KOPT-K1 (cell line): ENCODE results near the gene ZNF100.
"Not testable (repeated sequence)": the region's sequence is repeated elsewhere in the genome, so short reads cannot be mapped to it uniquely, and the experiment has no call there.

Experiments used
- H3K27ac ChIP-seq: fragments of 200-600 bp; sonication (generic); 2 replicates; pipeline ENCODE4 v1.5.1; 2016; ENCODE audit warnings: antibody characterized with exemption, mild to moderate bottlenecking, low read depth, low read length; ENCODE audit not compliant: poor library complexity, severe bottlenecking
- H3K36me3 ChIP-seq: fragments of 200-600 bp; sonication (generic); 2 replicates; pipeline ENCODE4 v1.5.1; 2017; ENCODE audit warnings: antibody characterized with exemption, mild to moderate bottlenecking, low read length, moderate library complexity; ENCODE audit not compliant: insufficient read depth
- H3K9me3 ChIP-seq: fragments of 200-600 bp; sonication (generic); 2 replicates; pipeline ENCODE4 v1.5.1; 2017; ENCODE audit warnings: antibody characterized with exemption, low read length, mild to moderate bottlenecking; ENCODE audit not compliant: insufficient read depth, poor library complexity, severe bottlenecking

Gene ZNF100

GRCh38 chr19:21767065-21767800 lies at the start of gene ZNF100:
TSS of gene ZNF100 (minus strand) at chr19:21767579. CDS start at chr19:21767429, 150 bp downstream.
- Histone ChIP-seq H3K36me3 (peaks cover 40% of the 10 kb centered on the region), H3K27ac (peak within 1 kb of the TSS; percentile 90)

GRCh38 chr19:21812448-21812847 lies 45.1 kb upstream of the ZNF100 start:
- H3K27ac ChIP-seq: no peak overlapping the region
- H3K9me3 ChIP-seq: peaks cover 99% of the 10 kb centered on the region
- H3K36me3 ChIP-seq: peaks cover 98% of the 10 kb centered on the region

More at GRCh38 chr19:21767065-21767800, at the start of gene ZNF100:
- peaks cover 57% of the 10 kb centered on the region for H3K9me3 ChIP-seq

- H3K27ac ChIP-seq: not testable (repeated sequence)
- Histone ChIP-seq H3K36me3 (peaks cover 75% of the 10 kb centered on the region), H3K9me3 (peaks cover 100% of the 10 kb centered on the region)
Measured at GRCh38 chr19:21808400-21809000, 41.1 kb upstream of the ZNF100 start.

- H3K9me3 ChIP-seq: peaks cover 44% of the 10 kb centered on the region
- no peak overlapping the region for H3K27ac ChIP-seq
- no peaks in the 10 kb centered on the region for H3K36me3 ChIP-seq
Measured at GRCh38 chr19:21789466-21790085, 22.2 kb upstream of the ZNF100 start.

- peaks cover 32% of the 10 kb centered on the region for H3K9me3 ChIP-seq
- no peaks in the 10 kb centered on the region for H3K36me3 ChIP-seq
Measured at GRCh38 chr19:21786936-21787335, 19.6 kb upstream of the ZNF100 start.

GRCh38 chr19:21775792-21776191 lies 8.4 kb upstream of the ZNF100 start:
- H3K9me3 ChIP-seq, H3K27ac ChIP-seq, H3K36me3 ChIP-seq: not testable (repeated sequence)

More at GRCh38 chr19:21786936-21787335, 19.6 kb upstream of the ZNF100 start:
- H3K27ac ChIP-seq: no peak overlapping the region

- Histone ChIP-seq H3K9me3 (peaks cover 62% of the 10 kb centered on the region), H3K27ac (peak overlapping the region; percentile 90), H3K36me3 (peaks cover 45% of the 10 kb centered on the region)
Measured at GRCh38 chr19:21766705-21767064, 694 bp downstream of the ZNF100 start.

- Histone ChIP-seq H3K36me3 (peaks cover 60% of the 10 kb centered on the region), H3K9me3 (peaks cover 77% of the 10 kb centered on the region), H3K27ac (no peak overlapping the region)
Measured at GRCh38 chr19:21765151-21765550, 2.2 kb downstream of the ZNF100 start.

GRCh38 chr19:21761547-21761946 lies 5.8 kb downstream of the ZNF100 start:
- not testable (repeated sequence) for H3K27ac ChIP-seq
- Histone ChIP-seq H3K9me3 (peaks cover 95% of the 10 kb centered on the region), H3K36me3 (peaks cover 96% of the 10 kb centered on the region)

GRCh38 chr19:21758296-21758695 lies 9.1 kb downstream of the ZNF100 start:
- peaks cover 100% of the 10 kb centered on the region for H3K36me3 ChIP-seq
- H3K27ac ChIP-seq: no peak overlapping the region
- peaks cover 99% of the 10 kb centered on the region for H3K9me3 ChIP-seq

GRCh38 chr19:21755555-21755954 lies 11.8 kb downstream of the ZNF100 start:
- H3K27ac ChIP-seq: not testable (repeated sequence)
- peaks cover 100% of the 10 kb centered on the region for H3K36me3 ChIP-seq
- peaks cover 99% of the 10 kb centered on the region for H3K9me3 ChIP-seq

GRCh38 chr19:21751384-21751783 lies 16.0 kb downstream of the ZNF100 start:
- Histone ChIP-seq H3K9me3 (peaks cover 99% of the 10 kb centered on the region), H3K36me3 (peaks cover 100% of the 10 kb centered on the region), H3K27ac (no peak overlapping the region)

- H3K27ac ChIP-seq: no peak overlapping the region
- H3K9me3 ChIP-seq: peaks cover 99% of the 10 kb centered on the region
- H3K36me3 ChIP-seq: peaks cover 100% of the 10 kb centered on the region
Measured at GRCh38 chr19:21750586-21751128, 16.7 kb downstream of the ZNF100 start.

GRCh38 chr19:21749090-21749489 lies 18.3 kb downstream of the ZNF100 start:
- Histone ChIP-seq H3K27ac (no peak overlapping the region), H3K9me3 (peaks cover 97% of the 10 kb centered on the region), H3K36me3 (peaks cover 100% of the 10 kb centered on the region)

- Histone ChIP-seq H3K27ac (no peak overlapping the region), H3K36me3 (peaks cover 100% of the 10 kb centered on the region), H3K9me3 (peaks cover 96% of the 10 kb centered on the region)
Measured at GRCh38 chr19:21748088-21748487, 19.3 kb downstream of the ZNF100 start.
